HG03095 (cell line): ENCODE results near the gene CTNNA2.

Experiments
- ATAC-seq: cut with Tn5 transposase; IDR thresholded peaks from one replicate; pipeline ENCODE4 v1.9.1; 2021; ENCODE audit warnings: moderate library complexity; ENCODE audit not compliant: unreplicated experiment

The CTNNA2 gene

DNA sequence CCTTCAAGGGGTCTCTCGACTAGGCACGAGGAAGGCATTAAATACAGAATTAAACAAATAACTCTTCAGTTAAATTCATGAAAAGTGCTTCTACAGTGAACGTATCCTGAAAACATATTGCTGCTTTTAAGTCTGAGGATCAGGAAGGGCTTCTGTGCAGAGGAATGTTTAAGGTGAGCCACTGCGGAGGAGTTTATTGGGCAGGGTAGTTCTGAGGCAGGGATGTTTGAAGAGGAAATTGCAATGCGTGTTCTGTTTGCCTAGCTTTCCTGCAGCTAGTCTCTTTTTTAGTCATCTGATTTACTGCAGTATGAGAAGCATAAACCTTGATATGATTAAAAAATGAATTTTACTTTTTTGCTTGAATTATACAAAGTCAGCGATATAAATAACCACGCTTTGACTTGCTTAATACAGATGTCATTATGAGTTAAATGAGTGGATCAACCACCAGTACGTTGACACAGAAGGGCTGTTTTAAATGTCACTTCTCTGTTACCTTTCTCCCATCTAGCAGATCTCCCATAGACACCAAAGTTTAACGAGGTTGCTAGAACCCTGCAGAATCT lies 98.7 kb downstream of the CTNNA2 start:
- no peak for ATAC-seq

DNA sequence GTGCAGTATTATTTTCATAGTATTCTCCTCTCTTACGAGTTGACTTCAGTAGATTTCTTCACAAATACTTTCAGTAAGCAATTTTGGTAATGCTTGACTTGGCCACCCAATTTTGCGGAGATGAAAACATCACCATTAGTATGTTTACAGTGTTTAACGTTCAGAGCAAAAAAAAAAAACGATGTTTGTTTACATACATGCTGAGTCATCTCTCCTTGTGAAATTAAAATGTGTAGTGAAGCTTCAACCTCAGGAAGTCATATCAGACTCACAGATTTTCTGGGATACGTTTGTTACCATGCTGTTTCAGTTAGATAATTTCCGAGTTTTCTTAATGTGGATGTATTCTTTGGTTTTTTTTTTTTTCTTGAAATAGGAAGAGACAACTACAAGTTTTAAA lies 100.1 kb downstream of the CTNNA2 start:
- ATAC-seq = no peak

DNA sequence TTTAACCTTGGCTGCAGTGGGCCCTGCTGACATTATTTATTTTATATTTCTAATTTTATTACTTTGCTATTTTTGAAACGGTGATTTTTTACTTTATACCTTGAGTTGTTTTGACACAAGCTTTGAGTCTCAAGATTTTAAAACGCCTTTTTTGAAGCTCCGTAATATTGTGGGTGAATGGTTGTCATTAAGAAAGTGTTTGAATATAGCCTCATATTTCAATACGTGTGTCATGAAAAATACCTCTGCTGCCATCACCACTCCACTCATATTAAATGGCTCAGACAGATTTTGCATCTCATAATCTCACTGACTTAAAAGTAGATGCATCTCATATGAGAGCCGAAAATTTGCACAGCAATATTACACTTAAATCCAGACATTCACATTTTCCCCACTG lies 106.6 kb downstream of the CTNNA2 start:
- no peak for ATAC-seq

DNA sequence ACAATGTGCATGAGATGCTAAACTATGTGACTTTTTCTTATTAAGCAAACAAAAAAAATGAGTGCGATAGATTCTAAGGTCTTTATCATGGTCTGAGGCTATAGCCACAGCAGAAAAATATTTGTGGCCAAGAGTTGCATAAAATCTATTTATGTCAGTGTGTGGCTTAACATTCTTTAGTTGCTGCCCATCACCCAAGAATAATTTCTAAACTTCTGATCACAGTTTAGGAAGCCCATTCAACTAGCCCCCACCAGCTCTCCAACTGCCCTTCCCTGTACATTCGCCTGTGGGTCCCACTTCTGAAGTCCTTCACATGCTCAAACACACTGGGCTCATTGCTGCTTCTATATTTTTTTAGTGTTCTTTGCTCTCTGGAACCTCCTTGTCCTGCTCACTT lies 107.1 kb downstream of the CTNNA2 start:
- no peak for ATAC-seq

DNA sequence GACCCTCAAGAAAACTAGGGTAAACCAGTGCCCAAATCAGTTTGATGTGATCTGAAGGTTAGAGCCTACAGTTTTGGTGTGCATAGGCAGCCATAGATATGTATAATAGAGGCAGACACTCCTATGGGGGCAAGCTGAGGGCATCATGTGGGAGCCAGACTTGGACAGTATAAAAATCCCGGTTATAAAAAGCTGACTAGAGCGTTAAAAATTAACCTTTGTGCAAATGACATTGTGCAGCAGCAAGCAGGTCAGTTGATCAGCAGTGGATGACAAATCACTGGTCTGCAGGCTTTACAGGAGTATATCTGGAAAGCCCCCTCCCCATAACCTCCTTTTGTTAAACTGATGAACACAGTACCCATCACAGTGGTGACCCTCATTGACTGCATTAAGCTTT lies 107.8 kb downstream of the CTNNA2 start:
- ATAC-seq = no peak

DNA sequence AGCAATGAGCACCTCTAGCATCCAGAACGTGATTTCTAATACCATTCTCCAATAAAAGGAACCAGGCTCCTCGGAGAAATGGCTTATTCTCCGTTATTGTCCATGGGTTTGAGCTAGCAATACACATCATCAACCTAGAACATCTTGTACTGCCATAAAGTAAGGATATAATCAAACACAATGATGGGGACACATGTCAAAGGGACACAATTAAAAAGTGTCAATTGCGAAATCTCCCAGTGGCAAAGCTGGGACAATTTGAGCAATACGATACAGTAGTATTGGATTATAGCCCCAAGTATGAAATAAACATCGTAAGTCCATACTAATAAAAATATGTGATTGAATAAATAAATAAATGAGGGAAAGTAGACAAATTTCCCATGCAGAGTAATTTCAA lies 108.4 kb downstream of the CTNNA2 start:
- ATAC-seq = no peak

DNA sequence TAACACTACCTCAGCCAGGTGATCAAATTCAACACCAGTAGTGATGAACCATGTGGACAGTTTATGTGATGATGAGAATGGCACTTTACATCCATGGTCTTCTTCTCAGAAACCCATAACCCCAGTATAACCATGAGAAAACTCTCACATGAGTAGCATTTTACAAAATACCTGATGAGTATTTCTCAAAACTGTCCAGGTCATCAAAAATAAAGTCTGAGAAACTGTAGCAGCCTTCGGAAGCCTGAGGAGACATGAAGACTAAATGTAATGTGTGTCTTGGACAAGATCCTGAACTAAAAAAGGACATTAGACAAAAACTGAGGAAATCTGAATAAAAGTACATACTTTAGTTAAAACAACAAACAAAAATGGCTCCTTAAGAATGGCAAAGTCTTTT lies 108.9 kb downstream of the CTNNA2 start:
- ATAC-seq = no peak

DNA sequence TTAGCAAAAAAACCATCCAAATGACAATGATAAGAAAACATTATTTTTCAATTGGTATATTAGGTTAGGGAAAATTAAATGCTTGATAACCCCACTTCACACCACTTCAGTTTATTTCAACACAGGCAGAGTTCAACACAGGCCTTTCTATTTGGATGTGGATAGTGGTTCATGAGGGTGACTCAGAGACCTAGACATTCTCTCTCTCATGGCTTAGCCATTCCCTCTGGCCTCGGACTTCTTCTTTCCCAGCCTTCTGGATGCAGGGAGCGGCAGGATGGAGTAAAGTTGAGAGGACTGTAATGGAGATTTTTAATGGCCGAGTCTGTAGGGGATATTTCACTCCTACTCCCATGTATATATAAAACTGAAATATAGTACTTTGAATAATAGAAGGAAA lies 109.7 kb downstream of the CTNNA2 start:
- ATAC-seq = no peak

DNA sequence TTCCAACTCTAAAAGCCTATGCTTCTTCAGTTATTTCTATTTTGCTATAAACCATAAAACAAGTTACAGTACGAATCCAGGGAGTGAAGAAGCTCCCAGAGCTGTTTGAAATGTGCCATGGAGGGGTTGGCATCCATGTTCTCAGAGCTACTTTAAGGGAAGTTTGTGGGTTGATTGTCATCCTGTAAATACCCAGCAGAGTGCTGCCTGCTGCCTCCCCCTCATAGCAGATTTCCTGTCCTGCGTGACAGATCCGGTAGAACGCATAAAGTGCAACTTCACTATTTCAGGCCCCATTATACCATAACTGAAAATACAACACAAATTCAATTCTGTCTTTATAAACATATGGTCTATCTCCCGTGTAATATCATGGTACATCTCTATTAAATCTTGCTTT lies 114.4 kb downstream of the CTNNA2 start:
- ATAC-seq = no peak

DNA sequence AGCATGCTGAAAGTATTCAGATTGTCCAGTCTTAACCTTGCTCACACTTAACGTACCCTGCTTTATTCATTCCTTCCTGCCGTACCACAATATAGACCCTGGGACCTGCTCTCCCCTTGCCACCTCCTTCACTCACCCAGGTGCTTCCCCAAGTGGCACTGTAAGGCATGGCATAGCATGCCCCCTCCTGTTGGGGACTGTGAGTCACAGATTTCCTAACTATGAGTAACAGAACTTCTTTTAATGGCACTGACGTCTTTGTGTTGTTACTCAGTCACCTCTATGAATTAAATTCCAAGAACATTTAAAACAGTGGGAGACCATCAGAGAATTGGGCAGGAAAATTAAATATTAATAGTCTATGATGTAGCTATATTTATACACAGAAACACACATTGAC lies 117.2 kb downstream of the CTNNA2 start:
- ATAC-seq = no peak

DNA sequence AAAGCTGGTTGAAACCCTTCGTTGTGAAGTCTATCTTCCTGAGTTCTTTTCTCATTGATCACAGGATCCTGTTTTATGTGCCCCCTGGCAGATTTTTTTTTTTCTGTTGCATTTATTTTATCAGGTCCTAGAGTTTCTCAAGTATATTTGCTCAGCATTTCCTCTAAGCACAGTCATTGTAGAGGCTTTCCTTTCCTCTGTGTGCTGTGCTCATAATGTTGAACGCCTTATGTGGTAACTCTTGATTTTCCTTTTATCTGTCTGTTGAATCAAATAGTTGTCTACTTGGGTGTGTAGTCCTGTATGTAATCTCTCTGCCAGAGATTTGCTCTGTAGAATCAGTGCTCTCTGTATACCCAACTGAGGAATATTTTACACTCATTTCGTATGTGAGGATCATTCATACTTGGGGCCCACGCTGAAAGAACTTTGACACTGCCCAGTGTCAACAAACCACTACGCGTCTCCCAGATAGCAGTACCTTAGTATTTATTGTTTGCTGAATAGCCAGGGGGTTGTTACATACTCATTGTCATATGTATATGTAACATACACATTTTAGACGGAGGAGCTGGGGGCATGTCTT lies 118.2 kb downstream of the CTNNA2 start:
- no peak for ATAC-seq

DNA sequence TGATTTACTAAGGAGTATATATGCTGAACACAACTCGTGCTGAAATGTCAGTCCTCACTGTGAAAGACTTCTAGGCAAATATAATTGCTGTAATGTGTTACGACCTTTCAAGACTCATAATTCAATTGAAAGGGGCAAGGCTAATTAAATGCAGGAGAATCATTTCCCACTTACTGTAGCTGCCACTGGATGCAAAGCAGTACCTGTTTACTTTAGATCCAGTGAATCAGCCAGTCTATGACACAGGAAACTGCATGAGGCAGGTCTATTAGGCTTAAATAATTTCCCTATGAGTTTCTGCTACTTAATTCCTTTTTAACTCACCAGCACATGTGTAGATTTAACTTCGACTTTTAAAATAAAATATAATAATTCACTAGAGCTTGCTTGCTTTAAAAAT lies 125.6 kb downstream of the CTNNA2 start:
- ATAC-seq = no peak

DNA sequence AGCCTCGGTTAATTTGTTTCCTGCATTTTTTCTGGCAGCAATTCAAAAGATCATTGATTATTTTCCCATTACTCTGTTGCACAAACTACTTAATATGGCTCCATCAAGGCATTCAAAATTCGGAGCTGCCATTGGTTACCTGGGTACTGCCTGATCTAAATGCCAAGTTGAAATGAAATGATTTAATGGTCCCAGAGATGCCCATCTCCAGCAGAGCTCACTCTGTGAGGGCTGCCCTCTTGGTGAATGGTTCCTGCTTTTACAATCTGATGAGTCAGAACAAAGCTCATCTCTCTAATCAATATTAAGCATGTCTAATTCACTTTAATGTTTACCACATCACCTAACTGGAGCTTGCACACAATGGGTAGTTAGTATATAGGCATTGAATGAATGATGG lies 126.1 kb downstream of the CTNNA2 start:
- no peak for ATAC-seq

DNA sequence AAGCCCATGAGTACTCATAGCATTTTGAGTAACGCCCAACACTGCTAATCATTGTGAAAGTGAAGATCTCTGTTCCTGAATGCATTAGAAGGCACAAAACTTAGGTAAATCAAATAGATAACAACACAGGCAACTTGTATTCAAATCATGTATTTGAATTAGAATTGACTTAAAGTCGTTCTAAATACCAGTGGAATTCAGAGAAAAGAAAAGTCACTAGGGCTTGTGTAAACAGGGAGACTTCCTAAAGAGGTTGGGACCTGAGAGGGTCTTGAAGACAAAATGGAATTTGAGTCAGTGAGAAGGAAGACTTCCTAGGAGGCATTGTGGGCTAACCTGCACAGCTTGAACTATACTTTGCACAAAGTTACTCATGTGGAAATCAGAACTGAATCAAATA lies 127.2 kb downstream of the CTNNA2 start:
- no peak for ATAC-seq

DNA sequence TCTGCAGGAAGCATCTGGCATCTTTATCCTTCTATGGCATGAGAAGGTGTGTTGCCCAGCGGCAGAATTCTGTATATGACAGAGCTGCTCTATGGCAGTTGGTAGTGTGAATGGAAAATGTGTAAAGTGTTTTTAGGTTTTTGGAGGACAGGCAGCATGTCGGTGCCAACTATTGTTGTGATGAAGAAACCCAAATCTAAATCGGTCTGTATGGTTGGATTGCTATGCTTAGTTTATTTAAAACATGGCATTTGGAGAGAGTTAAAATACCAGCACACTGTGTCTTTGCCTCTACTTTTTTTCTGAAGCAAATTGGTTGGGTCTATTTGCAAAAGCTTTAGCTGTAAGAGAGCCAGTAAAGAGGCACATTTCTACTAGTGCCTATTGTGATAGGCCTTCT lies 136.7 kb downstream of the CTNNA2 start:
- no peak for ATAC-seq

DNA sequence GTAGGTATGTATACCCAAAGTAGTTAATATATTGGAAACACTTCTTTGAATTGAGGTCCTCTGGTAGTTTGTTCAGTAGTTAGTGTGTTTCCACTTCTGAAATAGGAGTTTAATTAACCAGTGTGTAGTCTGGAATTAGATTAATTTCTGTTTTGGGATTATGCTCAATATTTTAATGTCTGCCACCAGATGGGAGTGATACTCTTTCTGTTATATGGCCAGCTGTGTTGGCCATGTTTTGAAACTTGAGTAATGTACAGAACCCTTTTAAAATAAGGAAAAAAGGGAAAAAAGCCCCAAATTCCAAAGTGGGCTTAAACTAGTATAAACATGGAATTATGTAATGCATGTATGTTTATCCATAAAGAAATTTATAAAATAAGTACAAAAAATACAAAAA lies 147.7 kb downstream of the CTNNA2 start:
- ATAC-seq = no peak

DNA sequence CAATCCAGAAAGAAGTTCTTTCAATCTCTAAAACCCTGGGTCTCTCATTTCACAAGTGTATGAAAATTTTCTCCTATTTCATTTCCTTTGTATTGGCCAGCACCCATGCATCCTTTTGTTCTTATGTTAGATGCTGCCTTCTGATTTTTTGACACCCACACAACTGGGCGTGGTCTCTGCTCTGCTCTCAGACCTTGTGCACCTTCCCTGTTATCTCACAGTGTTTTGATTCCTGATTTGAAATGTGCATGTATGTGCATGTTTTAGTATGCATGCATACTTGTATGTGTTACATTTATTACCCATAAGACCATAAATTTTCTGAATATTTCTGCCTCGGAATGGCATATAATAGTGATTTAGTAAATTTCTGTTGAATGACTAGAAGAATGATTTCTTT lies 152.2 kb downstream of the CTNNA2 start:
- no peak for ATAC-seq

DNA sequence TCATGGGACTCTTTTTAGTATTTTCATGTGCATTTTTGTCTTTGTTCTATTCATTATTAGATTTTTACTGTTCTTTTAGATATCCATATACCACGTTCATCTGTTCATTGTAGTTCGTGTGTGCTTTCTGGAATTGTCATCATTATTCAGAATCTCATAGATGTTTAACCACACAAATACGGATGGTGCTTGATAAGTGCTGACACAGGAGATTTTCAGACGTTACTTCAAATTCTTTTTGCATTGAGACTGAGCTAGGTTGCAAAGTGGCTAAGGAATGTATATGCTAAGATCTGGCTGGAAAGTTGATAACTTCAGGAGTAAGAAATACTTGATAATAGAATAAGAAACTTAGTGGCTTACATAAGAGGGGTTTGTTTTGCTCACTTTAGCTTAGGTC lies 153.6 kb downstream of the CTNNA2 start:
- ATAC-seq = no peak

DNA sequence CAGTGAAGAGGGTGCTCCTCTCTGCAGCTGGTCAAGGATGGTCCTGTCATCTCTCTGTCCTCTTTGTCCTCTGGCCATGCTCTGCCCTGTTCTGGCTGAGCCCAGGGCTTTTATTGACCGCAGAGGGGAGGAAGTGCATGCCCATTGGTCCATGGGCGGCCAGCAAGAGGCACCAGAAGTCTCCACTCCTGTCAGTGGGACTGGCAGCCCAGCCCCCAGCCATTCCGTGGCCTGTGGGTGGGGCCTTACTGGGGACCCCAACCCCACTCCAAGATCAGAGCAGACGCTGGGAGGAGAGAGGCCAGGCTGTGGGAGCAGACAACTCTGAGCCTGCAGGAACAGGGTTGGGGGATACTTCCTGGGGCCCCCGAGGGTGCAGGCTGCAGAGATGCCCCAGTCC lies 156.9 kb downstream of the CTNNA2 start:
- no peak for ATAC-seq

DNA sequence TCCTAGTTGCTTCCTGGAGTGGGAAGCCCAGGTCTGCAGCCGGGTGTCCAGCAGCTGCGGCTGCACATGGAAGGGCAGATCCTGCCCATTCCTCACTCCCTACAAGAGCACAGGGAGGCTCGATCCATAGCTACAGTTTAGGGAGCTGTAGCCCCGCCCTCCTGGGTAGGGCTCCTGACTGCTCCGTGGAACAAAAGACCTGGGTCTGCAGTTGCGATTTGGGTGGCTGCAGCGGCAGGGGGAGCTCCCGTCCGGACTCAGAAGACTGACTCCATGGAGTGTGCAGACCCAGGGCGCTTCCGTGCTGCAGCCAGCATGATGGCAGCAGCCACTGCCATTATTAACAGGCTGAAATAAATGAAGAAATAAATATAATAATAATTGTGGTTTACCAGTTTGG lies 157.3 kb downstream of the CTNNA2 start:
- ATAC-seq = no peak

DNA sequence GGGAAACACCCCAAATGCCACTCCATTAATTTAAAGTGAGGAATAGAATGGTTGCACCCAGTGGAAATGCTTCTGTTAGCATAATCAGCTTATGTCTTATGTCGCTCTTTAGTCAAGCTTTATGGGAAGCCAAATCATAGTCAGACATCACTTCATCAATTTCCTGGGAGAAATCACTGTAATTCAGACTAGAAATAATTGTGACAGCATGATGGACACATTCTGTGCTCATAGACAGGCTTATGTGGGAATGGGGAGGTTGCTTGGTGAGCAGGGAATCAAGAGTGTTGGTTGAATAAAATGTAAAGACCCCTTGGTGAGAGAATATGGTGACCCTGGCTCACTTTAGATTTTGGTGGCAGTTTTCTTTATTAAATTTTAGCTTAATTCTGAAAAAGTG lies 174.0 kb downstream of the CTNNA2 start:
- no peak for ATAC-seq

DNA sequence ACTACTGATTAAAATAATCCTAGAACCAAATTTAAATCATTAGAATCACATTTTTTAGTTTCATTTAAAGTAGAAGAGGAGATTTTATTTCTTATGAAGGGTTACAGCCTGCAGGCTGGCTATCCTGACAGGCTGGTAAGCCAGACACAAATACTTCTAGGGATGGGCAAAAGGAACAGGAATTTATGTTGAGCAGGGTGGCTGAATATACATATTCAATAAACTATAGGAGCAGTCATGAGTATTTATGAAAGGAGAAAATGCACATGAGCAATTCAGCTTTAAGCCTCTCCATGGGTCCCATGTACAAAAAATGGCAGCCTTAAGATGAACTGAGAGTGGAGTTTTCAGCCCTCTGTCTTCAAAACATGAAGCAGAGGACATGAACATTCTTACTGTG lies 182.4 kb downstream of the CTNNA2 start:
- ATAC-seq = no peak

DNA sequence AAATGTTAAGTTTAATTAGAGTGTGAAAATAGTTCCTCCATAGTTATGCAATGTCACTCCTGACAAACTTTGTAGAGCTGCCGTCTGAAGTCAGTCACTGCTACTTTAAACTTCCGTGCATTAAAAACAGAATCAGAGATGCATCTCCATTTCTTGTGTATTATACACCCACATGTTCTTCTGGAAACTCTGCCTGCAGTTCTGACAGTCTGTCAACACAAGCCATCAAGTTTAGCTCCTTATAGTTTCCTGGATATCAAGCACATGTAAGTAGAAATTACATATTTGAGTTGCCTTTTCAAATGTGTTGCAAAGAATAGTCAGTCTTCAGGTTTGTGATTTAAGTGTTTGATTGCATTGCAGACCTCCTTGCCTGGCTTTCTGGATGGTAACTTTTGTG lies 184.3 kb downstream of the CTNNA2 start:
- no peak for ATAC-seq
